HEK293T (cell line): ENCODE data around the gene PIAS3.

ENCODE experiments used
- CTCF ChIA-PET: fragments of 350-600 bp; formaldehyde crosslinking; extraction: SDS; loops from one replicate; lab custom pipeline; 2021; ENCODE audit warnings: antibody characterized with exemption, inconsistent platforms; lab: Yijun Ruan, JAX
- POLR2A ChIA-PET: fragments of 350-600 bp; formaldehyde crosslinking; extraction: SDS; loops from one replicate; lab custom pipeline; 2020; ENCODE audit warnings: antibody characterized with exemption, inconsistent platforms; lab: Yijun Ruan, JAX
- DNase-seq: peaks from one replicate; pipeline ENCODE4 v3.0.0; 2012; ENCODE audit warnings: mixed read lengths; ENCODE audit errors: extremely low spot score
- ARNT ChIP-seq: fragments of 450-650 bp; IDR thresholded peaks from 2 replicates; pipeline ENCODE4 v1.6.1; 2017; ENCODE audit warnings: mild to moderate bottlenecking
- BHLHE40 ChIP-seq: fragments of 450-650 bp; IDR thresholded peaks from 2 replicates; pipeline ENCODE4 v1.6.1; 2016; ENCODE audit warnings: mild to moderate bottlenecking, moderate library complexity, borderline replicate concordance
- CTBP1 ChIP-seq: fragments of 450-650 bp; IDR thresholded peaks from 2 replicates; pipeline ENCODE4 v1.6.1; 2016; ENCODE audit warnings: borderline replicate concordance
- ELF4 ChIP-seq: fragments of 450-650 bp; IDR thresholded peaks from 2 replicates; pipeline ENCODE4 v1.6.1; 2017; ENCODE audit warnings: antibody characterized with exemption
- FOXA1 ChIP-seq: fragments of 450-650 bp; IDR thresholded peaks from 2 replicates; pipeline ENCODE4 v1.6.1; 2016; ENCODE audit warnings: mild to moderate bottlenecking
- FOXK2 ChIP-seq: fragments of 450-650 bp; IDR thresholded peaks from 2 replicates; pipeline ENCODE4 v1.6.1; 2016; ENCODE audit warnings: mild to moderate bottlenecking
- FOXM1 ChIP-seq: fragments of 450-650 bp; IDR thresholded peaks from 2 replicates; pipeline ENCODE4 v1.6.1; 2017; ENCODE audit warnings: mild to moderate bottlenecking, borderline replicate concordance
- HDGF ChIP-seq: fragments of 450-650 bp; IDR thresholded peaks from 2 replicates; pipeline ENCODE4 v1.6.1; 2017; ENCODE audit warnings: antibody characterized with exemption, borderline replicate concordance
- L3MBTL2 ChIP-seq: fragments of 450-650 bp; conservative IDR thresholded peaks from 2 replicates; pipeline ENCODE4 v1.6.1; 2016; ENCODE audit warnings: mild to moderate bottlenecking
- LEF1 ChIP-seq: fragments of 450-650 bp; IDR thresholded peaks from 2 replicates; pipeline ENCODE4 v1.6.1; 2017; ENCODE audit warnings: mild to moderate bottlenecking, borderline replicate concordance
- NFRKB ChIP-seq: fragments of 450-650 bp; IDR thresholded peaks from 2 replicates; pipeline ENCODE4 v1.6.1; 2016; ENCODE audit warnings: mild to moderate bottlenecking, moderate library complexity
- PKNOX1 ChIP-seq: fragments of 450-650 bp; IDR thresholded peaks from 2 replicates; pipeline ENCODE4 v1.6.1; 2016
- SP1 ChIP-seq: fragments of 450-650 bp; IDR thresholded peaks from 2 replicates; pipeline ENCODE4 v1.6.1; 2017
- SUZ12 ChIP-seq: fragments of 450-650 bp; IDR thresholded peaks from 2 replicates; pipeline ENCODE4 v1.6.1; 2016; ENCODE audit warnings: mild to moderate bottlenecking
- TARDBP ChIP-seq: fragments of 450-650 bp; IDR thresholded peaks from 2 replicates; pipeline ENCODE4 v1.6.1; 2016
- ZNF384 ChIP-seq: fragments of 450-650 bp; IDR thresholded peaks from 2 replicates; pipeline ENCODE4 v1.6.1; 2016

PIAS3 gene

GRCh38 chr1:145868232-145868631 is 9.4 kb upstream of the PIAS3 start:
- ChIA-PET POLR2A (interaction anchor here (1.4 kb wide), 1 partner anchor 9 kb away, joined by 8 read pairs; the partner anchor contains the start of gene PIAS3), CTCF (interaction anchor here (0.7 kb wide), 1 partner anchor 41 kb away, joined by 4 read pairs; no protein-coding TSS in a partner anchor)
- DNase-seq = no peak
- TF ChIP-seq HDGF (no peak), BHLHE40 (no peak), NFRKB (no peak), FOXK2 (no peak), FOXA1 (no peak), ZNF384 (no peak), LEF1 (no peak), SP1 (no peak), SUZ12 (no peak), PKNOX1 (no peak), ELF4 (no peak), CTBP1 (no peak), ARNT (no peak), TARDBP (no peak), L3MBTL2 (no peak), FOXM1 (no peak)

- ChIA-PET POLR2A (no interaction called here), CTCF (interaction anchor here (0.6 to 1.7 kb wide), 3 partner anchors 16 to 126 kb away, joined by 4 to 7 read pairs (median 6); partner anchors contain the start of gene NUDT17)
- no peak for DNase-seq
- TF ChIP-seq FOXM1 (no peak), SUZ12 (no peak)
These were observed 4.6 kb upstream of the PIAS3 start for GRCh38 chr1:145863282-145864018.

GRCh38 chr1:145859491-145860023 is 676 bp upstream of the PIAS3 start:
- peak; percentile 93 for DNase-seq
- ChIA-PET POLR2A (interaction anchor here (0.7 to 4.7 kb wide), 28 partner anchors 8 to 178 kb away, joined by 3 to 86 read pairs (median 8); partner anchors contain the start of genes ANKRD34A, ANKRD35, LIX1L and NUDT17), CTCF (interaction anchor here (0.9 to 5.6 kb wide), 8 partner anchors 13 to 154 kb away, joined by 3 to 97 read pairs (median 3); partner anchors contain the start of genes ITGA10 and NUDT17)
- no peak for TF ChIP-seq FOXK2
- TF ChIP-seq L3MBTL2 = peak; percentile 58
- peak; percentile 69; the same call in 1 of the 2 replicates for TF ChIP-seq FOXM1

- POLR2A ChIA-PET = interaction anchor here (0.8 to 4.7 kb wide), 29 partner anchors 8 to 194 kb away, joined by 3 to 86 read pairs (median 8); partner anchors contain the start of genes ANKRD34A, ANKRD35, LIX1L and NUDT17
- DNase-seq = peak; percentile 70
- CTCF ChIA-PET = interaction anchor here (0.6 to 5.6 kb wide), 8 partner anchors 12 to 149 kb away, joined by 3 to 97 read pairs (median 3); partner anchors contain the start of gene NUDT17
- TF ChIP-seq LEF1 = no peak
- no peak for TF ChIP-seq SP1
- no peak for TF ChIP-seq FOXA1
- no peak for TF ChIP-seq FOXK2
- TF ChIP-seq FOXM1 = no peak
- TF ChIP-seq SUZ12 = no peak
- TF ChIP-seq ARNT = no peak
- no peak for TF ChIP-seq NFRKB
- no peak for TF ChIP-seq PKNOX1
- no peak for TF ChIP-seq TARDBP
- no peak for TF ChIP-seq BHLHE40
- no peak for TF ChIP-seq CTBP1
- TF ChIP-seq HDGF = no peak
- no peak for TF ChIP-seq ZNF384
- TF ChIP-seq L3MBTL2 = no peak
- no peak for TF ChIP-seq ELF4
These were observed 512 bp downstream of the PIAS3 start for GRCh38 chr1:145858238-145858900.

GRCh38 chr1:145857170-145857569 is 1.7 kb downstream of the PIAS3 start:
- POLR2A ChIA-PET = interaction anchor here (1.1 to 4.7 kb wide), 3 partner anchors 11 to 62 kb away, joined by 4 to 86 read pairs (median 10); partner anchors contain the start of genes NUDT17, PEX11B, POLR3C and RNF115
- CTCF ChIA-PET = interaction anchor here (1.6 to 5.6 kb wide), 2 partner anchors 11 to 122 kb away, joined by 3 to 97 read pairs; partner anchors contain the start of gene NUDT17
- TF ChIP-seq ELF4 (no peak), FOXA1 (no peak), ZNF384 (no peak), FOXM1 (no peak), FOXK2 (no peak), SP1 (no peak), LEF1 (no peak), CTBP1 (no peak), ARNT (no peak), SUZ12 (no peak), BHLHE40 (no peak), HDGF (no peak), TARDBP (no peak), L3MBTL2 (no peak), PKNOX1 (no peak), NFRKB (no peak)
- DNase-seq = no peak
